ENCODE results near the gene MAB21L2.

The MAB21L2 gene

DNA sequence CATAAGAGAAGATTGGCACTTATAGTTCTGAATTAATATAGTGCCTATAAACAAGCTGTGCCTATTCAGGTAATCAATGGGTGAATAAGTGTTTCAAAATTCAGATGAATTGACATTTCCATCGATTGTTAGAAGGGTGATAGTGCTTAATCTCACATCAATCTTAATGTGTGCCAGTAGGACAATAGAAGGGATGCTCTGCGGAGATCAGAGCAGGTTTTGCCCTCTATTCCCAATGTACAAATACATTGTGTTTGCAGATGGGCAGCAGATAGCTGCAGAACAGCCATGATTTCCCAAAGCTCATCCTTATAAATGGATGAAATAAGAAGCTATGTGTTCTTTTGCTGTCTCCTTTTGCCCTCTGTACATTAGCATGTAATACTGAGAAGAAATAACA, 7.2 kb downstream of the MAB21L2 start:
- Histone ChIP-seq H3K36me3 (replicated peaks; ENCODE audit: insufficient read depth, low read length) (no peaks in the 10 kb centered on the region; the same call in 1 of the 2 replicates), H3K79me2 (ENCODE audit: low read length) (no peaks in the 10 kb centered on the region), H4K20me1 (ENCODE audit: insufficient read depth, low read length) (no peaks in the 10 kb centered on the region), H2AFZ (ENCODE audit: low read length) (no peak overlapping the region), H3K9me3 (replicated peaks; ENCODE audit: insufficient read depth, low read length) (no peaks in the 10 kb centered on the region), H3K9ac (ENCODE audit: low read length) (no peak overlapping the region), H3K4me1 (ENCODE audit: low read length) (no peaks in the 10 kb centered on the region), H3F3A (ENCODE audit: insufficient read depth, low read length) (no peaks in the 10 kb centered on the region), H3K4me3 (ENCODE audit: low read length) (no peak overlapping the region), H3K27me3 (replicated peaks; ENCODE audit: insufficient read depth, low read length) (no peaks in the 10 kb centered on the region), H3K27ac (ENCODE audit: low read length) (no peak overlapping the region), H3K4me2 (ENCODE audit: low read depth, low read length) (no peak overlapping the region), H3K9me2 (replicated peaks; ENCODE audit: insufficient read depth, low read length) (no peaks in the 10 kb centered on the region)
- DNase-seq = no peak
- TF ChIP-seq EZH2phosphoT487 (IDR thresholded peaks at IDR 0.05; ENCODE audit: low read length) (no peak), EZH2 (optimal IDR thresholded peaks at IDR 0.05; ENCODE audit: low read depth, low read length) (no peak)
- TF ChIP-seq, protein P1, sequence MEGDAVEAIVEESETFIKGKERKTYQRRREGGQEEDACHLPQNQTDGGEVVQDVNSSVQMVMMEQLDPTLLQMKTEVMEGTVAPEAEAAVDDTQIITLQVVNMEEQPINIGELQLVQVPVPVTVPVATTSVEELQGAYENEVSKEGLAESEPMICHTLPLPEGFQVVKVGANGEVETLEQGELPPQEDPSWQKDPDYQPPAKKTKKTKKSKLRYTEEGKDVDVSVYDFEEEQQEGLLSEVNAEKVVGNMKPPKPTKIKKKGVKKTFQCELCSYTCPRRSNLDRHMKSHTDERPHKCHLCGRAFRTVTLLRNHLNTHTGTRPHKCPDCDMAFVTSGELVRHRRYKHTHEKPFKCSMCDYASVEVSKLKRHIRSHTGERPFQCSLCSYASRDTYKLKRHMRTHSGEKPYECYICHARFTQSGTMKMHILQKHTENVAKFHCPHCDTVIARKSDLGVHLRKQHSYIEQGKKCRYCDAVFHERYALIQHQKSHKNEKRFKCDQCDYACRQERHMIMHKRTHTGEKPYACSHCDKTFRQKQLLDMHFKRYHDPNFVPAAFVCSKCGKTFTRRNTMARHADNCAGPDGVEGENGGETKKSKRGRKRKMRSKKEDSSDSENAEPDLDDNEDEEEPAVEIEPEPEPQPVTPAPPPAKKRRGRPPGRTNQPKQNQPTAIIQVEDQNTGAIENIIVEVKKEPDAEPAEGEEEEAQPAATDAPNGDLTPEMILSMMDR (IDR thresholded peaks at IDR 0.05; ENCODE audit: low read length) = no peak

DNA sequence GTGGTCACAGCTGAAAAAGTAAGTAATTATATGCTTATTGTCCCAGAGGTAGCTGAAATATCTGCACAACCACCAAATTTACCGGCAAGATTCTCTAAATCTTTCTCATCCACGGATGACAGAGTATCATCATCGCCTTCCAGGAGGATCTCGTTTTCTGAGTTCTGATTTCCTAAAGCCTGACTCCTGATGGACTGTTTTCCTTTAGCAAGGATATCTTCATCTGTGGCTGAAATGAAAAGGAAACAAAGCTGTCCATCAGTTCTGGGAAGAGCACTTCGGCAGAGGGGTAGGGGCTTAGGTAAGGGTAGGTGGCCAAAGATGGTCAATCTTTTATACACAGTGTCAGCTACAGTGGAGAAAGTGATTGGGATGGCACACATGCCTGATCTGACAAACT, 8.7 kb downstream of the MAB21L2 start:
- no peaks in the 10 kb centered on the region for H3K9me3 ChIP-seq (replicated peaks; ENCODE audit: insufficient read depth, low read length)
- no peak overlapping the region for H2AFZ ChIP-seq (ENCODE audit: low read length)
- no peaks in the 10 kb centered on the region for H3K27me3 ChIP-seq (replicated peaks; ENCODE audit: insufficient read depth, low read length)
- no peaks in the 10 kb centered on the region for H3K9me2 ChIP-seq (replicated peaks; ENCODE audit: insufficient read depth, low read length)
- no peaks in the 10 kb centered on the region for H3K36me3 ChIP-seq (replicated peaks; ENCODE audit: insufficient read depth, low read length)
- DNase-seq = no peak
- no peaks in the 10 kb centered on the region for H3K79me2 ChIP-seq (ENCODE audit: low read length)
- H3K4me2 ChIP-seq (ENCODE audit: low read depth, low read length) = no peak overlapping the region
- no peak overlapping the region for H3K27ac ChIP-seq (ENCODE audit: low read length)
- no peaks in the 10 kb centered on the region for H4K20me1 ChIP-seq (ENCODE audit: insufficient read depth, low read length)
- no peaks in the 10 kb centered on the region for H3K4me1 ChIP-seq (ENCODE audit: low read length)
- no peaks in the 10 kb centered on the region for H3F3A ChIP-seq (ENCODE audit: insufficient read depth, low read length)
- no peak overlapping the region for H3K9ac ChIP-seq (ENCODE audit: low read length)
- TF ChIP-seq, protein P1 (IDR thresholded peaks at IDR 0.05; ENCODE audit: low read length) = no peak
- TF ChIP-seq EZH2phosphoT487 (IDR thresholded peaks at IDR 0.05; ENCODE audit: low read length) = no peak
- TF ChIP-seq EZH2 (optimal IDR thresholded peaks at IDR 0.05; ENCODE audit: low read depth, low read length) = no peak
- H3K4me3 ChIP-seq (ENCODE audit: low read length) = no peak overlapping the region

DNA sequence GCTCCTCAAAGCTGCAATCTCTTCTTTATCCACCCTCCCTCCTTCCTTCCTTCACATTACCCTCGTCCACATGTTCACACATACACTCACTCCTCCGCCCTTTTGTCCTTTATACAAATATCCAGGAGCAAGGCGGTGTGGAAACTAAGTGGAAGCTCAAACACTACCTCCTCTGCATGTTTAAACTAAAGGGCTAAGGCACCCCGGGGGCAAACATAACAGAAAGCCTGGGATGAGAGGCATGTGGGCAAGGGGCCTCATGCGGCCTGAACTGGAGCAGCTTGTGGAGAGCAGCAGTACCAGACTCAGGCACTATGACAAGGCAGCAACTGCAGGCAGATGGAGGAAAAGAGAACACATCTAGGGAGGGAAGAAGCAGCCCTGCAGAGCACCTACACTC, 9.5 kb downstream of the MAB21L2 start:
- H3K4me2 ChIP-seq (ENCODE audit: low read depth, low read length) = no peak overlapping the region
- H3K36me3 ChIP-seq (replicated peaks; ENCODE audit: insufficient read depth, low read length) = no peaks in the 10 kb centered on the region
- no peak overlapping the region for H3K4me3 ChIP-seq (ENCODE audit: low read length)
- no peaks in the 10 kb centered on the region for H3K79me2 ChIP-seq (ENCODE audit: low read length)
- H2AFZ ChIP-seq (ENCODE audit: low read length) = no peak overlapping the region
- H3F3A ChIP-seq (ENCODE audit: insufficient read depth, low read length) = no peaks in the 10 kb centered on the region
- H3K9me3 ChIP-seq (replicated peaks; ENCODE audit: insufficient read depth, low read length) = no peaks in the 10 kb centered on the region
- no peak for DNase-seq
- H3K9me2 ChIP-seq (replicated peaks; ENCODE audit: insufficient read depth, low read length) = no peaks in the 10 kb centered on the region
- H3K27me3 ChIP-seq (replicated peaks; ENCODE audit: insufficient read depth, low read length) = no peaks in the 10 kb centered on the region
- no peak overlapping the region for H3K9ac ChIP-seq (ENCODE audit: low read length)
- H3K27ac ChIP-seq (ENCODE audit: low read length) = no peak overlapping the region
- H4K20me1 ChIP-seq (ENCODE audit: insufficient read depth, low read length) = no peaks in the 10 kb centered on the region
- H3K4me1 ChIP-seq (ENCODE audit: low read length) = no peaks in the 10 kb centered on the region
- no peak for TF ChIP-seq EZH2 (optimal IDR thresholded peaks at IDR 0.05; ENCODE audit: low read depth, low read length)

DNA sequence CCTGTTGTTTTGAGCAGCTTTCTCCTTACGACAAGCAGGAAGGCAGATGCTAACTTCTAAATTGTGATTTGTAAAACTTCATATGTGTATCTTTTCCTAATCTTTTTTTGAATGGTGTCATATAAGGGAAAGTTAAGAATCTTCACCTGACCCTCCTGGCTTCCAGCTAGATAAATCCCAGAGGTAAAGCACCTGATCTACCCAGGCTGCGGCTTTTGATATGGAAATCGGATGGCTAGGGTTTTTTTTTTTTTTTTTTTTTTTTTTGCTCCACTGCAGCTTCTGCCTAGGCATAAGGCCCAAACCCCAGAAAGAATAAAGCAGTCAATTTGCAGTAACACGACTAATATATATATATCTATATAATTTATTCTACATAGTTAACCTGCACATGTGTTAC, 10.0 kb downstream of the MAB21L2 start:
- Histone ChIP-seq H3K79me2 (ENCODE audit: low read length) (no peaks in the 10 kb centered on the region), H3K27me3 (replicated peaks; ENCODE audit: insufficient read depth, low read length) (no peaks in the 10 kb centered on the region), H3F3A (ENCODE audit: insufficient read depth, low read length) (no peaks in the 10 kb centered on the region), H3K9ac (ENCODE audit: low read length) (no peak overlapping the region), H4K20me1 (ENCODE audit: insufficient read depth, low read length) (no peaks in the 10 kb centered on the region), H3K4me2 (ENCODE audit: low read depth, low read length) (no peak overlapping the region), H3K4me3 (ENCODE audit: low read length) (no peak overlapping the region), H3K36me3 (replicated peaks; ENCODE audit: insufficient read depth, low read length) (no peaks in the 10 kb centered on the region), H3K27ac (ENCODE audit: low read length) (no peak overlapping the region), H3K4me1 (ENCODE audit: low read length) (no peaks in the 10 kb centered on the region), H2AFZ (ENCODE audit: low read length) (no peak overlapping the region), H3K9me2 (replicated peaks; ENCODE audit: insufficient read depth, low read length) (no peaks in the 10 kb centered on the region), H3K9me3 (replicated peaks; ENCODE audit: insufficient read depth, low read length) (no peaks in the 10 kb centered on the region)
- DNase-seq = no peak
- TF ChIP-seq EZH2phosphoT487 (IDR thresholded peaks at IDR 0.05; ENCODE audit: low read length) (no peak), EZH2 (optimal IDR thresholded peaks at IDR 0.05; ENCODE audit: low read depth, low read length) (no peak)

All from MM.1S (cell line).